Stimulated activated CD4-positive, alpha-beta T cell treated with anti-CD3 and anti-CD28 coated beads, Interleukin-1b, Interleukin-23, amount 100 ng/mL, for 4 hours (primary cell): Measurements from ENCODE around the gene SIRT5.

ENCODE experiments used
- DNase-seq, 2 donors: peaks; one replicate each; pipeline ENCODE4 v3.0.0-alpha.2; 2020; ENCODE audit warnings: low read depth in 2 of 2

The SIRT5 gene

GRCh38 chr6:13553646-13554045 is 20.8 kb upstream of the SIRT5 start:
- DNase-seq = no peak

- no peak for DNase-seq
Measured at GRCh38 chr6:13554929-13555333, 19.5 kb upstream of the SIRT5 start.

DNA sequence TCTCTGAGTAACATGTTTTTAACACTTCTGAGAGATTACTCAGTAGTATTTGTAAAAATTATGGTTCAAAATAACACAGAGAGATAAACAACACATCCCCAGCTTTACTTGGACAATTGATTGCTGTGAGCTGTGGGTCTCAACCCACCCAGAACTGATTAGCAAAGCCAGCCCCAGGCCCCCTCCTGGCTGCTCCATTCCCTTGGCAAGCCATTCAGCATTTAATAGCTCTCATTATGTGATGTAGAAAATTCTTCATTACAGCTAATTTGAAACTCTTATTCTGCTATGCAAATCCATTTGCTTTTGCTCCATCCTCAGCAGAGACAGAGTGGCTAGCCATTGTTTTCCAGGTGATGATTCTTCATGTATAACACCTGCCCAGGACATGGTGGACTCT is 16.6 kb upstream of the SIRT5 start:
- no peak for DNase-seq

GRCh38 chr6:13558718-13559117 is 15.7 kb upstream of the SIRT5 start:
- no peak for DNase-seq

DNA sequence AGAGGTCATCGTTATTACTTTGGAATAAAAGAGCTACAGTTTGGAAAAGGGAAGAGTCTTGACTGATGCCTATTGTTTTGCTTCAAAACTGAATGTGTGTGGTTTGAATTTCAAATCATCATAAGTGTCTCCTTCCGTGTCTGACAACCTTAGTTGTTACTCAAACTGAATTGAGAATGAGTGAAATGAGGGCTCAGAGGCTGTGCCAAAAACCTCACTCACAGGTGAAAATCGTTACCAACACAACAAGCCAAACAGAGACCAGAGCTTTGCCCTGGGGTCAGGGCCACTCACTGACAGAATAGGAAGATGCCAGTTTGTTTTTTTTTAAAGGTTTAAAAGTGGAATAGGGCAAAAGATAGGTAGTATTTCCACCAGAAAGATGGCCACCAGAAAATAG is 15.2 kb upstream of the SIRT5 start:
- DNase-seq = no peak

DNA sequence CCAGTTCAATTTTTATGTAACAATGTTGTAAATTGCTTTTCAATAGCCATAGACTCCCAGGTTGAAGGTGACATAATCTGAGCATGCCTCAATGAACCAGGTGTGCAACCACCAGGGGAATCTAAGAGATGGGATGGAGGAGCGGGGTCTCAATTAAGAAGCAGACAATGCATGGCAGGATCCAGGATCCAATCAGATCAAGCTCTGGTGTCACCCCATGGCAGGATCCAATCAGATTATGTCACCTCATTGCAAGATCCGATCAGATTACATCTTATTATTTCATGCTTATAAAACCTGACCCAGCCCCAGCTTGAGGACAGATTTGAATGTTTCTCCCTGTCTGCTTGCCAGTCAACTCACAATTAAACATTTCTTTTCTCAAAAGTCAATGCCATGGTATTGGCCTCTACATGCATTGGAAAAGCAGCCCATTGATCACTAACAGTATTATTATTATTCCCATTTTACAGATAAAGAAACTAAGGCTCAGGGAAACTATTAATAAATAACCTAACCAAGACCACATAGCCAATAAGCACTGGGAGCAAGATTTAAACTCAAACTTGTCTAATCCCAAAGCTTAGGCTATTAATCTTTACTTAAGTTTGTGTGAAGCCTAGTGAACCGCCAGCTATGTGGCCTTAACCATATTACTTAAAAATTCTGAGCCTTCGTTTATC is 14.3 kb upstream of the SIRT5 start:
- no peak for DNase-seq

- no peak for DNase-seq
Measured at GRCh38 chr6:13560651-13561044, 13.8 kb upstream of the SIRT5 start.

- DNase-seq = no peak
Measured at GRCh38 chr6:13561624-13562267, 12.7 kb upstream of the SIRT5 start.

- no peak for DNase-seq
Measured at GRCh38 chr6:13563009-13563408, 11.4 kb upstream of the SIRT5 start.

DNA sequence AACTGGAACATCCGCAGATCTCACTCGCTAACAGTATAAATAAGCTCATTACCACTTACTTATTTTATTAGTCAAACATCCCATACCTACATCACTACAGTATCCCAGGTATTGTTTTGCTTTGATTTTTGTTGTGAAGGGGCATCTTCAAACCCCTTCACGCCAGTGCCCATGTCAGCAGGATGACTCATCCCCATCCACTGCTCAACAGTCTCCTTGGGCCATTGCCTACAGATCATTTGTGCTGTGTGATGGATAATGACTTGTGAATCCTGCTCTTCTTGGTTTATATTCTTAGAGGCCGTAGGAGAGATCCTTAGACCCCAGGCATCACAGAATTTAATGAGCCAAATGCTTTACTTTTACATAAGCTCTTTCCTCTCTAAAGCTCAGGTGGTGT is 8.5 kb upstream of the SIRT5 start:
- no peak for DNase-seq

DNA sequence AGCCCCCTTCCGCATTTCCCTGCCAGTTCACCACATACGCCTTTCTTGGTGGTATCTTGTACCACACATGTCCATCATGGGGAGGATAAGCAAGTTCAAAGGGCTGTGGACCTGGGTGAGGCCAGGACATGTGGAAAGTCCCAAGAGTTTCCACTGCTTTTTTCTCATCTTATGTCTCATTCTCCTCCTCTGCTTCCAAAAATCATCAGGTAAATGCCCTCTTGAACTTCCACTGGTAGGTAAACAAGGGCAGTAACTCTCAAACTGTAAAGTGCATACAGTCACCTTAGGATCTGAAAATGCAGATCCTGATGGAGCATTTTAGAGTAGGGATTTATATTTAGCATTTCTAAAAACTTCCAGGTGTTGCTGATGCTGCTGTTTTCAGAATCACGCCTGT is 7.9 kb upstream of the SIRT5 start:
- DNase-seq = no peak

GRCh38 chr6:13568970-13569369 is 5.4 kb upstream of the SIRT5 start:
- no peak for DNase-seq

DNA sequence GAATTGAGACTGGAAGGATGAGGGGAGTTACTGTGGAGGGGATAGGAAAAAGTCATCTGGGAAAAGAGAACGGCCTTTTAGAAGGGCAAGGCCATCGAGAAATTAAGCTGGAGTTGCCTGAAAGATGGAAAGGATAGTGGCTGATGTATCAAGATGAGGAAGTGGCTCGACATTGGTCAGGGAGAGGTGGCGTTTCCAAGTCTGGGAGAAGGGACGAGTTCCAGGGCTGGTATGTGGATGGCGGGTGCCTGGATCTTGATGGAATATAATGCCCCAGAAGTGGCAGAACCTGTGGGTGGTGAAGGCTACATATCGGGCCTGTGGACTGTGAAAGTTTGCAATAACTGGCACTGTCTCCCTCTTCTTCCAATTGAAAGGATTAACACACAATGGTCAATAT is 2.2 kb upstream of the SIRT5 start:
- DNase-seq = no peak

DNA sequence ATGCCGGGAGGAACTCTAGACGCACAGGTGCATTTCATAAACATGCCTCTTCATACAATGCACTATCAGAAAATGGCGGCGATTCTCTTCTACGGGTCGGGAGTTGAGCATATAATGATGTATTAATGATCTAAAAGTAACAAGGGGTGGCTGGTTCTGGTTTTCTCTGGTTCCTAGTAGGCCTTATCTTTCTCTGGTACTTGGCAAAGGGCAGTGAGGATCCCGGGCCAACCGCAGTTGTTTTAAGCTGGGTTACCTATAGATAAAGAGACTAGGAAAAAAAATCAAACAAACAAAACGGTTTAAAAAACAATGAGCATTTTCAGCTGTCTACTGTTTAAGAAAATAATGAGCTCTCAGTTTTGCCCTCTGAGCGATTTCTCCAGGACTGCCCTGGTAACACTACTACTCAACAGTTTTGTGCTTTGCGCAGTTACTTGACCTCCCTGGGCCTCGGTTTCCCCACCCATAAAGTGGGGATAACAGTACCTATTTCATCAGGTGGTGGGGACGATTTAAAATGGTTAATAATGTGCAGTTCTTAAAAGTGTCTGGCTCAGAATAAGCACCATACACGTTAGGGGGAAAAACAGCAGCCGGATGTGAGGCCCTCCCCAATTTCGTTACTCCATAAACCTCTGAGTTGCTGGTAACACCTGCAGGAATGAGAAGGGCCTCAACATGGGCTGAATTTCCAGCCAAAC is 1.3 kb upstream of the SIRT5 start:
- no peak for DNase-seq

- no peak for DNase-seq
Measured at GRCh38 chr6:13573669-13574110, 711 bp upstream of the SIRT5 start.

- DNase-seq = peak; percentile 91 to 92
Measured at GRCh38 chr6:13574149-13574570, 241 bp upstream of the SIRT5 start.

DNA sequence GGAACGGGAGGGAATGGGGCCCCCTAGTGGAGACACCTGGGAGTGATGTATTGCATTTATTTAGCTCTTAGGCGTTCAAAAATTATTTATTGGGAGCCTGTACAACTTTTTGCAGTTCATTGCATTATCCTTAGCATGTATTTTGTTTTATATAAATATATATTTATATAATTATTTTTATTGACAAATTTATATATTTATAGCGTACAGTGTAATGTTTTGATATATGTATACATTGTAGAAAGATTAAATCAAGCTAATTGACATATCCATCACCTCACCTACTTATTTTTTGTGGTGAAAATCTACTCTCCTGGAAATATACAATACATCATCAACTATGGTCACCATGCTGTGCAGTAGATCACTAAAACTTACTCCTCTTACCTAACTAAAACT is 975 bp downstream of the SIRT5 start:
- peak in 1 of 2 donors; percentile 65 for DNase-seq

GRCh38 chr6:13576017-13576416 is 1.6 kb downstream of the SIRT5 start:
- no peak for DNase-seq

DNA sequence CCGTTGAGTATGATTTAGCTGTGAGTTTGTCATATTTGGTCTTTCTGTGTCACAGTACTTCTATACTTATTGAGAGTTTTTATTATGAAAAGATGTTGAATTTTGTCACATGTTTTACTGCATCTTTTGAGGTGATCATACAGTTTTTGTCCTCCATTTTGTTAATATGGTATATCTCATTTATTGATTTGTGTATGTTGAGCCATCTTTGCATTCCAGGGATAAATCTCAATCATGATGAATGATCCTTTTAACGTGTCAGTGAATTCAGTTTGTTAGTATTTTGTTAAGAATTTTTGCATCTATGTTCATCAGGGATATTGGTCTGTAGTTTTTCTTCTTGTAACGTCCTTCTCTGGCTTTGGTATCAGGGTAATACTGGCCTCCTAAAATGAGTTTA is 3.5 kb downstream of the SIRT5 start:
- no peak for DNase-seq

DNA sequence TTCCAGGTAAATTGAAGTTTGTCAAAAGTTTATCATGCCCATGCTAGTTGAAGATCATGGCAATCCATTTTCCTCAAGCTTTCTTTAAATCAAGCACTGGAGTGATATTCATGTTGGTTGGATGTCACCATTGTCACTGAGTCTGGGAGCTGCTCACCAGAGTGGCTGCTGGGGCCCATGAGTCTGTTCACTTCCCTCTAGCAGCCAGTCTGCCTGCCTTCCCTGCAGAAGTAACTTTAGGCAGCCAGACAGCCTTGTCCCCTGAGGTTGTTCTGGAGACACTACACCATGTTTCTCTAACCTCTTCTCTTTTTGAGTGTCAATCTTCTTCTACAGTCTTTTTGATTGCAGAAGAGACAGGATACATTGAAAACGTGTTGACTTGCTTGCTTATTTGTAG is 5.5 kb downstream of the SIRT5 start:
- DNase-seq = no peak

DNA sequence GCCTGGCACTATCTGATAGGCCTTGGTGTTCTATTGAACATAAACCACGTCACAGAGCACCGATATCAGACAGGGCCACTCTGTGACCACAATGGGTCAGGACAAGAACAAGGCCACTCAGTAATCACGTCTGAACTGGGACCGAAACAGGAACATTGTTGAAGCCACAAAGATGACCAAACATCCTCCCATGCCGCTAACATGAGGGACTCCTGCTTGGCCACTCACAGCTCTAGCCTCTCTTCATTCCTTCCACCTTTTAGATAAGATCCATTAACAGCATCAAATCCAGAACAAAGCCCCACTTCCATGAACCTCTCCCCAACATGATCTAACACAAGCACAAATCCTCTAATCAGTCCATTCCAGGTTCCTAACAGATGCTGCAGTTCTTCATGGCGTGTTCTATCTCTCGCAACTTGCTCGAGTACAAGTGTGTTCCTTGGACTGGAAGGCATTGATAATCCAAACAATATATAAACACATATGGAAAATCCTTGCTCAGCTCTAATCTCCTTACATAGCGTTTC is 7.4 kb downstream of the SIRT5 start:
- DNase-seq = no peak

DNA sequence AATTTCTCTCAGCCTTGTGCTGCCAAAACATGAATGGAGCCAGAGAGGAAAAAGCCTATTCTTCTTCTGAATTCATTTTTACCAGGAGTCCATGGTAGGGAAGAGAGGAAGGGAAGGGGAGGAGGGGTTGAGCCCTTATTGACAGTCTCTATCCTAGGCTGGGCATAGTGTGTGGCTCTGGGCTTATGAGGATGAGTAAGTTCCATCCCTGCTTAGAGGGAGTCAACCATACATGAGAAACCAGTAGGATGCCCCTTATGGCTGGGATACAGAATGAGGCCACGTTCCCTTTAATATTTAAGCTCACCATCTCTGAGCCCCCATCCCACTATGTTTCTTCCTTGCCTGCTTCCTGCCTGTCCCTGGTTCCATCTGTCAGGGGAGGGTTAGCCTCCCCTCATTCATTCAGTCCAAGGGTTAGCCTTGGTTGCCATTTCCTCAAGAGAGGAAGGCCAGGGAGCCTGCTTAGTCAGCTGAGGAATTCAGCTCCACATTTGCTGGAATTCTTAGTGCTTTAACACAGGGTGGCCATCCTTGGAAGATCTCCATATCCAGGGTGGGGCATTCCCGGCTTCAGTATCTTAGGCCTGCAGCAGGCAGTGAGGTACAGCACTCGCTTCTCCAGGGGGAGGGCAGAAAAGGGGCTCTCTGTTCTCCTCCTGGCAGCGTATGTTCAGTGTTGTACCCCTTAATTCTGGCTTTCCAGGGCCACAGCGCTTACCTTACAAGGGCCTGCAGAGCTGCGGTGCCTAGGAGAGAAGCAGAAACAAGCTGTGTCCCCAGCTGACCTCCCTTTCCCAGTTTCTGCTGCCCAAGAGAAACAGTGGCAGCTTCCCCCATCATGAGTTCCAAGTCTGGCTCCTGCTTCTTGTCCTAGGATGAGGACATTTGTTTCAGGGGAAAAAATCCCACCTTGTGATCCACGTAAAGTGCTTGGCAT is 12.5 kb downstream of the SIRT5 start:
- no peak for DNase-seq
